Sigmoid colon (tissue), 7 donors: Measurements from ENCODE around the gene GLOD5. TPM values are rescaled to one million over a fixed set of nuclear protein-coding genes. Genes with fewer than 3 reads are reported as not detected.

Experiments
- DNase-seq: peaks from one replicate; pipeline ENCODE4 v3.0.0-alpha.2; 2019
- H3K27ac ChIP-seq, 4 donors: fragments of 200-600 bp; sonication (generic); one replicate each; pipeline ENCODE4 v1.5.1; 2016 to 2019; ENCODE audit warnings: mild to moderate bottlenecking in 1 of 4
- H3K27me3 ChIP-seq, 3 donors: fragments of 200-600 bp; sonication (generic); one replicate each; pipeline ENCODE4 v1.5.1; 2019; ENCODE audit warnings: mild to moderate bottlenecking in 1 of 3
- H3K36me3 ChIP-seq, 4 donors: fragments of 200-600 bp; sonication (generic); one replicate each; pipeline ENCODE4 v1.5.1; 2016 to 2019
- H3K4me1 ChIP-seq, 4 donors: fragments of 200-600 bp; sonication (generic); one replicate each; pipeline ENCODE4 v1.5.1; 2017 to 2019
- H3K4me3 ChIP-seq, 4 donors: fragments of 200-600 bp; sonication (generic); one replicate each; pipeline ENCODE4 v1.5.1; 2017 to 2019; ENCODE audit warnings: mild to moderate bottlenecking in 2 of 4, moderate library complexity in 1 of 4
- H3K9me3 ChIP-seq, 4 donors: fragments of 200-600 bp in 3 of 4; sonication (generic) in 3 of 4; one replicate each; pipeline versions ENCODE4 v1.5.1 to v1.6.1; 2013 to 2019
- CTCF ChIP-seq, 4 experiments: fragments of 450-650 bp in 3 of 4; fragments of 200-600 bp in 1 of 4; IDR thresholded peaks; one replicate each; pipeline ENCODE4 v1.5.1; 2016 to 2019; ENCODE audit warnings: antibody characterized with exemption in 4 of 4, mild to moderate bottlenecking in 3 of 4, moderate library complexity in 2 of 4
- EP300 ChIP-seq, 4 donors: sonication (generic); formaldehyde crosslinking; IDR thresholded peaks; one replicate each; pipeline ENCODE4 v1.6.1; 2017; ENCODE audit warnings: antibody characterized with exemption in 4 of 4
- POLR2A ChIP-seq, 2 donors: fragments of 450-650 bp; IDR thresholded peaks; one replicate each; pipeline ENCODE4 v1.6.1; 2016; ENCODE audit warnings: antibody characterized with exemption in 2 of 2, mild to moderate bottlenecking in 2 of 2, moderate library complexity in 2 of 2
- POLR2AphosphoS5 ChIP-seq, 4 donors: sonication (generic); formaldehyde crosslinking; IDR thresholded peaks; one replicate each; pipeline ENCODE4 v1.6.1; 2017; ENCODE audit warnings: antibody characterized with exemption in 4 of 4
- WGBS, 2 donors: extraction: QIAGEN DNeasy Blood & Tissue Kit; methylation state at CpG; one replicate each; pipeline ENCODE4 v1.1.7; 2013; 5-methylcytosine and 5-hydroxymethylcytosine counted together
- intact Hi-C: fragments of 100-400 bp; cut with DNase I; formaldehyde crosslinking; loops from one replicate; pipeline ENCODE4 v1.15.1; 2023
- polyA plus RNA-seq, 3 donors: library from polyadenylated mRNA; stranded (reverse); fragments of 200-250 nt; gene quantifications; one replicate each; pipeline ENCODE4 v1.2.3, GENCODE V29; 2013
- total RNA-seq, 4 donors: library from RNA; depleted of rRNA; stranded (reverse); fragments of >200 nt; gene quantifications; one replicate each; pipeline ENCODE4 v1.1.0, GENCODE V29; 2016
- donor health status: healthy with polysubstance abuse.
- donor health status: Bipolar disorder and iron deficiency.
- donor health status: healthy.

Gene GLOD5
- total and polyA plus RNA-seq, 7 donors = 7.5 to 22.7 (median 10.8) TPM; not detected in 4

GRCh38 chrX:48787505-48788443 lies 26.2 kb downstream of the GLOD5 start:
- TF ChIP-seq POLR2AphosphoS5 (IDR thresholded peaks at IDR 0.05) (no peak), CTCF (IDR thresholded peaks at IDR 0.05) (no peak), EP300 (IDR thresholded peaks at IDR 0.05) (no peak), POLR2A (IDR thresholded peaks at IDR 0.05) (no peak)
- WGBS, 2 donors = 61 to 73% methylated on average over 17 of the region's 17 CpGs
- Histone ChIP-seq H3K36me3 (no peaks in the 10 kb centered on the region), H3K27me3 (no peaks in the 10 kb centered on the region), H3K4me1 (no peaks in the 10 kb centered on the region), H3K27ac (no peak overlapping the region), H3K4me3 (no peak overlapping the region), H3K9me3 (no peaks in the 10 kb centered on the region)
- intact Hi-C loops = no loop called here
- DNase-seq = no peak

GRCh38 chrX:48789366-48790220 lies 28.0 kb downstream of the GLOD5 start:
- 47 to 65% methylated on average over 7 of the region's 7 CpGs for WGBS, 2 donors
- no peak overlapping the region for H3K27ac ChIP-seq
- DNase-seq = no peak
- no peaks in the 10 kb centered on the region for H3K9me3 ChIP-seq
- H3K4me1 ChIP-seq = no peaks in the 10 kb centered on the region
- intact Hi-C loops = no loop called here
- TF ChIP-seq CTCF (IDR thresholded peaks at IDR 0.05) (no peak), EP300 (IDR thresholded peaks at IDR 0.05) (no peak), POLR2AphosphoS5 (IDR thresholded peaks at IDR 0.05) (no peak)
- no peaks in the 10 kb centered on the region for H3K27me3 ChIP-seq
- no peak overlapping the region for H3K4me3 ChIP-seq
- no peaks in the 10 kb centered on the region for H3K36me3 ChIP-seq

GRCh38 chrX:48790477-48790876 lies 28.9 kb downstream of the GLOD5 start:
- no peaks in the 10 kb centered on the region for H3K9me3 ChIP-seq
- no peaks in the 10 kb centered on the region for H3K4me1 ChIP-seq
- 65 to 68% methylated on average over 5 of the region's 5 CpGs for WGBS, 2 donors
- intact Hi-C loops = no loop called here
- H3K27ac ChIP-seq = no peak overlapping the region
- no peak overlapping the region for H3K4me3 ChIP-seq
- DNase-seq = no peak
- no peaks in the 10 kb centered on the region for H3K36me3 ChIP-seq
- H3K27me3 ChIP-seq = no peaks in the 10 kb centered on the region
- TF ChIP-seq POLR2A (IDR thresholded peaks at IDR 0.05) (no peak), CTCF (IDR thresholded peaks at IDR 0.05) (no peak), POLR2AphosphoS5 (IDR thresholded peaks at IDR 0.05) (no peak), EP300 (IDR thresholded peaks at IDR 0.05) (no peak)

- Histone ChIP-seq H3K36me3 (no peaks in the 10 kb centered on the region), H3K9me3 (no peaks in the 10 kb centered on the region), H3K27ac (no peak overlapping the region), H3K4me3 (no peak overlapping the region), H3K4me1 (no peaks in the 10 kb centered on the region), H3K27me3 (no peaks in the 10 kb centered on the region)
- no peak for TF ChIP-seq EP300 (IDR thresholded peaks at IDR 0.05)
- no peak for TF ChIP-seq POLR2A (IDR thresholded peaks at IDR 0.05)
- no peak for TF ChIP-seq CTCF (IDR thresholded peaks at IDR 0.05)
- TF ChIP-seq POLR2AphosphoS5 (IDR thresholded peaks at IDR 0.05) = no peak
- 88 to 92% methylated on average over 11 of the region's 11 CpGs for WGBS, 2 donors
- intact Hi-C loops = no loop called here
- DNase-seq = no peak
Observed at GRCh38 chrX:48791063-48791820, 29.7 kb downstream of the GLOD5 start.
